ENCODE measurements around the gene H3-3A. TPM values are rescaled to one million over a fixed set of nuclear protein-coding genes. Genes with fewer than 3 reads are reported as not detected.

Gene H3-3A
- total RNA-seq, 1 donor from 2014 or later: 606 TPM

GRCh38 chr1:226095286-226095685 is 32.8 kb downstream of the H3-3A start:
- TF ChIP-seq CTCF (IDR thresholded peaks at IDR 0.05; ENCODE audit: unreplicated experiment): no peak
- H3K9me3 Mint-ChIP-seq (ENCODE audit: unreplicated experiment): no peaks in the 10 kb centered on the region
- DNase-seq (ENCODE audit: low spot score): no peak
- H3K4me1 Mint-ChIP-seq (ENCODE audit: unreplicated experiment): peaks cover 3% of the 10 kb centered on the region
- H3K4me3 Mint-ChIP-seq (ENCODE audit: unreplicated experiment): no peak overlapping the region
- H3K27ac Mint-ChIP-seq (ENCODE audit: unreplicated experiment): no peak overlapping the region
- no peaks in the 10 kb centered on the region for H3K36me3 Mint-ChIP-seq (ENCODE audit: low read depth, unreplicated experiment)
- H3K27me3 Mint-ChIP-seq (ENCODE audit: unreplicated experiment): peaks cover 7% of the 10 kb centered on the region

GRCh38 chr1:226097866-226098625 is 35.5 kb downstream of the H3-3A start:
- Mint-ChIP-seq H3K36me3 (ENCODE audit: low read depth, unreplicated experiment) (no peaks in the 10 kb centered on the region), H3K27ac (ENCODE audit: unreplicated experiment) (no peak overlapping the region), H3K9me3 (ENCODE audit: unreplicated experiment) (no peaks in the 10 kb centered on the region), H3K4me1 (ENCODE audit: unreplicated experiment) (peaks cover 3% of the 10 kb centered on the region), H3K27me3 (ENCODE audit: unreplicated experiment) (peaks cover 5% of the 10 kb centered on the region), H3K4me3 (ENCODE audit: unreplicated experiment) (no peak overlapping the region)
- DNase-seq (ENCODE audit: low spot score): no peak
- TF ChIP-seq CTCF (IDR thresholded peaks at IDR 0.05; ENCODE audit: unreplicated experiment): no peak

- Mint-ChIP-seq H3K36me3 (ENCODE audit: low read depth, unreplicated experiment) (no peaks in the 10 kb centered on the region), H3K9me3 (ENCODE audit: unreplicated experiment) (no peaks in the 10 kb centered on the region), H3K27me3 (ENCODE audit: unreplicated experiment) (peaks cover 5% of the 10 kb centered on the region), H3K4me1 (ENCODE audit: unreplicated experiment) (peaks cover 3% of the 10 kb centered on the region), H3K27ac (ENCODE audit: unreplicated experiment) (no peak overlapping the region), H3K4me3 (ENCODE audit: unreplicated experiment) (no peak overlapping the region)
- no peak for TF ChIP-seq CTCF (IDR thresholded peaks at IDR 0.05; ENCODE audit: unreplicated experiment)
- no peak for DNase-seq (ENCODE audit: low spot score)
These were observed 36.6 kb downstream of the H3-3A start for GRCh38 chr1:226098870-226099835.

GRCh38 chr1:226100436-226101391 is 38.2 kb downstream of the H3-3A start:
- TF ChIP-seq CTCF (IDR thresholded peaks at IDR 0.05; ENCODE audit: unreplicated experiment): no peak
- H3K4me3 Mint-ChIP-seq (ENCODE audit: unreplicated experiment): peak overlapping the region; percentile 84
- peak; percentile 38 for DNase-seq (ENCODE audit: low spot score)
- no peak overlapping the region for H3K27ac Mint-ChIP-seq (ENCODE audit: unreplicated experiment)
- peaks cover 12% of the 10 kb centered on the region for H3K4me1 Mint-ChIP-seq (ENCODE audit: unreplicated experiment)
- peaks cover 6% of the 10 kb centered on the region for H3K27me3 Mint-ChIP-seq (ENCODE audit: unreplicated experiment)
- no peaks in the 10 kb centered on the region for H3K36me3 Mint-ChIP-seq (ENCODE audit: low read depth, unreplicated experiment)
- no peaks in the 10 kb centered on the region for H3K9me3 Mint-ChIP-seq (ENCODE audit: unreplicated experiment)

Measured in endothelial cell (in vitro differentiated cells).